Transverse colon (tissue), 4 donors: ENCODE results near the gene P4HB.

Experiments
- EP300 ChIP-seq: sonication (generic); formaldehyde crosslinking; IDR thresholded peaks from one replicate; pipeline ENCODE4 v1.6.1; 2017; ENCODE audit warnings: antibody characterized with exemption, low read depth
- POLR2A ChIP-seq: fragments of 450-650 bp; IDR thresholded peaks from one replicate; pipeline ENCODE4 v1.6.1; 2016; ENCODE audit warnings: antibody characterized with exemption, mild to moderate bottlenecking, moderate library complexity
- POLR2AphosphoS5 ChIP-seq, 3 donors: sonication (generic); formaldehyde crosslinking; IDR thresholded peaks; one replicate each; pipeline ENCODE4 v1.6.1; 2016; ENCODE audit warnings: antibody characterized with exemption in 3 of 3
- TF ChIP-seq, protein P1 (sequence below), 5 experiments: fragments of 200-600 bp in 3 of 5; fragments of 450-650 bp in 2 of 5; sonication (generic) in 3 of 5; IDR thresholded peaks; 1 replicate in 2 of 5; 2 replicates in 3 of 5; pipeline ENCODE4 v1.5.1; 2016 to 2017; ENCODE audit warnings: antibody characterized with exemption in 5 of 5, inconsistent platforms in 3 of 5, mild to moderate bottlenecking in 2 of 5, moderate library complexity in 1 of 5

- TF ChIP-seq POLR2A (no peak), EP300 (no peak), POLR2AphosphoS5 (IDR thresholded peaks at IDR 0.05) (no peak)
- TF ChIP-seq, protein P1, sequence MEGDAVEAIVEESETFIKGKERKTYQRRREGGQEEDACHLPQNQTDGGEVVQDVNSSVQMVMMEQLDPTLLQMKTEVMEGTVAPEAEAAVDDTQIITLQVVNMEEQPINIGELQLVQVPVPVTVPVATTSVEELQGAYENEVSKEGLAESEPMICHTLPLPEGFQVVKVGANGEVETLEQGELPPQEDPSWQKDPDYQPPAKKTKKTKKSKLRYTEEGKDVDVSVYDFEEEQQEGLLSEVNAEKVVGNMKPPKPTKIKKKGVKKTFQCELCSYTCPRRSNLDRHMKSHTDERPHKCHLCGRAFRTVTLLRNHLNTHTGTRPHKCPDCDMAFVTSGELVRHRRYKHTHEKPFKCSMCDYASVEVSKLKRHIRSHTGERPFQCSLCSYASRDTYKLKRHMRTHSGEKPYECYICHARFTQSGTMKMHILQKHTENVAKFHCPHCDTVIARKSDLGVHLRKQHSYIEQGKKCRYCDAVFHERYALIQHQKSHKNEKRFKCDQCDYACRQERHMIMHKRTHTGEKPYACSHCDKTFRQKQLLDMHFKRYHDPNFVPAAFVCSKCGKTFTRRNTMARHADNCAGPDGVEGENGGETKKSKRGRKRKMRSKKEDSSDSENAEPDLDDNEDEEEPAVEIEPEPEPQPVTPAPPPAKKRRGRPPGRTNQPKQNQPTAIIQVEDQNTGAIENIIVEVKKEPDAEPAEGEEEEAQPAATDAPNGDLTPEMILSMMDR (IDR thresholded peaks at IDR 0.05): no peak
Observed at GRCh38 chr17:81889602-81890001, 29.3 kb upstream of the P4HB start.
